Brain microvascular endothelial cell (primary cell): ENCODE data around the gene CHCT1.

Experiments
- DNase-seq: peaks from one replicate; pipeline ENCODE4 v3.0.0-alpha.2; 2020
- H3K27ac ChIP-seq: fragments of 250-450 bp; sonication (Bioruptor Pico); 2 replicates; pipeline ENCODE4 v1.5.1; 2020; ENCODE audit warnings: mild to moderate bottlenecking, moderate library complexity
- H3K27me3 ChIP-seq: fragments of 250-450 bp; sonication (Bioruptor Pico); replicated peaks from 2 replicates; pipeline ENCODE4 v1.5.1; 2020; ENCODE audit warnings: mild to moderate bottlenecking
- H3K36me3 ChIP-seq: fragments of 250-450 bp; sonication (Bioruptor Pico); replicated peaks from 2 replicates; pipeline ENCODE4 v1.5.1; 2020; ENCODE audit warnings: mild to moderate bottlenecking
- H3K4me3 ChIP-seq: 2 replicates; pipeline ENCODE4 v1.5.1; 2011; ENCODE audit warnings: low read depth, mild to moderate bottlenecking, control low read depth, low read length, moderate library complexity
- in situ Hi-C: cut with HindIII; loops from 2 replicates; pipeline ENCODE4 v1.10.0; 2017; ENCODE audit warnings: low sequenced_read_pairs, low pct_ligation_motif_present
- TF ChIP-seq, protein P1 (sequence below): IDR thresholded peaks from 2 replicates; pipeline ENCODE4 v1.5.1; 2011; ENCODE audit warnings: low read depth, mild to moderate bottlenecking, moderate library complexity, low read length, control low read depth, inconsistent platforms; ENCODE audit errors: missing control alignments

CHCT1 gene

DNA sequence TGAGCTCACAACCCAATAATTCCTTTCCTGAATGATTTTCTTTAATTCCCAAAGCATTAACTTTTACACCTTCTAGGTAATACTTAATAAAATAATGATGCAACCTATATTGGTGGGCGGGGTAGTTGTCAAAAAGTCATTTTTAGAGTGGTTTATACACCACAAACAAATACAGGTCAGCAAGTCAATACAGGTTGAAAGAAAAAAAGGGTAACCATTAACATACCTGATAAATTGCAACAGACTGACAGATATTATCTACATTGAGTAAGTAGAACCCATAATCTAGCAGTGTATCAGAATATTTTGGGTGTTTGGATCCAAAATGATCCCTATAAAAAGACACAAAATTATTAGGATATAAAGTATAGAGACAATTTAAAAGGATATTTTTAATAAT, 39.3 kb downstream of the CHCT1 start:
- TF ChIP-seq, protein P1, sequence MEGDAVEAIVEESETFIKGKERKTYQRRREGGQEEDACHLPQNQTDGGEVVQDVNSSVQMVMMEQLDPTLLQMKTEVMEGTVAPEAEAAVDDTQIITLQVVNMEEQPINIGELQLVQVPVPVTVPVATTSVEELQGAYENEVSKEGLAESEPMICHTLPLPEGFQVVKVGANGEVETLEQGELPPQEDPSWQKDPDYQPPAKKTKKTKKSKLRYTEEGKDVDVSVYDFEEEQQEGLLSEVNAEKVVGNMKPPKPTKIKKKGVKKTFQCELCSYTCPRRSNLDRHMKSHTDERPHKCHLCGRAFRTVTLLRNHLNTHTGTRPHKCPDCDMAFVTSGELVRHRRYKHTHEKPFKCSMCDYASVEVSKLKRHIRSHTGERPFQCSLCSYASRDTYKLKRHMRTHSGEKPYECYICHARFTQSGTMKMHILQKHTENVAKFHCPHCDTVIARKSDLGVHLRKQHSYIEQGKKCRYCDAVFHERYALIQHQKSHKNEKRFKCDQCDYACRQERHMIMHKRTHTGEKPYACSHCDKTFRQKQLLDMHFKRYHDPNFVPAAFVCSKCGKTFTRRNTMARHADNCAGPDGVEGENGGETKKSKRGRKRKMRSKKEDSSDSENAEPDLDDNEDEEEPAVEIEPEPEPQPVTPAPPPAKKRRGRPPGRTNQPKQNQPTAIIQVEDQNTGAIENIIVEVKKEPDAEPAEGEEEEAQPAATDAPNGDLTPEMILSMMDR, result no peak
- H3K4me3 ChIP-seq, result no peak overlapping the region
- DNase-seq, result no peak
- in situ Hi-C loops, result no loop called here
- no peak overlapping the region for H3K27ac ChIP-seq
- H3K27me3 ChIP-seq, result no peaks in the 10 kb centered on the region
- peaks cover 64% of the 10 kb centered on the region for H3K36me3 ChIP-seq

DNA sequence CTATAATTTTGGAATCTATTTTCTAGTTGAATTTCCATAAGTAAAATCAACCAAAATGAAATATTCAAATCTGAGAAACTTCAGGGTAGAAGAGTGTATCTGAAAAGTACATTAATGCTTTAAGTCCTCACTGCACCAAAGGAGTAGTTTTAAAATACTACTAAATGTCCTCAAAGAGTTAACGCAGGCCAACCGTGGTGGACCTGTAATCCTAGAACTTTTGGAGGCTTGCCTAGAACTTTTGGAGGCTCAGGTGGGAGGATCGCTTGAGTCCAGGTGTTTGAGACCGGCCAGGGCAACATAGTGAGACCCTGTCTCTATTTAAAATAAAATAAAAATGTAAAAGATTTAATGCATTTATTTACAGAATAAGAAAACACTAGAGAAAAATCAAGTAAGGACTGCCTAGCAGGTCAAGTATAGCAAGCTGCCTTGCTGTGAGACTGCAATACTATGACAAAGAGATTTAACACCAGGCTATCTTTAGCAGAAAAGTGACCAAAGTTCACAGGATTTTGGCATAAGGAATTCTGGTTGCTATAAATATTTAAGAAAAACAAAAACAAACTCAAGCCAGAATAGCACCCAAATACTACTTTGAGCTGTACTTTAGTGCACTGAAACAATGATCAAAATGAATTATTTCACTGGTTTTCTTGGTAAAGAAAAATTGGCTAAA, 41.0 kb downstream of the CHCT1 start:
- Histone ChIP-seq H3K36me3 (peaks cover 64% of the 10 kb centered on the region), H3K27me3 (no peaks in the 10 kb centered on the region), H3K27ac (no peak overlapping the region), H3K4me3 (no peak overlapping the region)
- TF ChIP-seq, protein P1, result no peak
- in situ Hi-C loops, result no loop called here
- DNase-seq, result no peak

DNA sequence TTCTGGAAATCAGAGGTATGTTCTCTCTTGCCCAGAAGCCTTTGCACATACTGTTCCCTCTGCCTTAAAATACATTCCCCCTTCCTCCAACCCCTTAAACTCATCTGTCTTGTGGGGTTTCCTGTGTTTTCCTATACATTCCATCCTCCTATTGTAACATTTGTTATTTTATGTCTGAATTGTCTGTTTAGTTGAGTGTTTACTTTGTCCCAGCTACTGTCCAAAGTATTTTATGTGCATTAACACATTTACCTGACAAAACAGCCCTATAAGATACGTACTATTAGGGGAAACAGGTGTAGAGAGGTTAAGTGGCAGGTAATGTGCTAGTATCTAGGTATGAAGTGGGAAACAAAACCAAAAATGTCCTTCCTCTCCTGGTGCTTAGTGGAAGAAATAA, 42.1 kb downstream of the CHCT1 start:
- peaks cover 57% of the 10 kb centered on the region for H3K36me3 ChIP-seq
- no peak overlapping the region for H3K27ac ChIP-seq
- no peak overlapping the region for H3K4me3 ChIP-seq
- in situ Hi-C loops, result no loop called here
- TF ChIP-seq, protein P1, result no peak
- no peak for DNase-seq
- H3K27me3 ChIP-seq, result no peaks in the 10 kb centered on the region

DNA sequence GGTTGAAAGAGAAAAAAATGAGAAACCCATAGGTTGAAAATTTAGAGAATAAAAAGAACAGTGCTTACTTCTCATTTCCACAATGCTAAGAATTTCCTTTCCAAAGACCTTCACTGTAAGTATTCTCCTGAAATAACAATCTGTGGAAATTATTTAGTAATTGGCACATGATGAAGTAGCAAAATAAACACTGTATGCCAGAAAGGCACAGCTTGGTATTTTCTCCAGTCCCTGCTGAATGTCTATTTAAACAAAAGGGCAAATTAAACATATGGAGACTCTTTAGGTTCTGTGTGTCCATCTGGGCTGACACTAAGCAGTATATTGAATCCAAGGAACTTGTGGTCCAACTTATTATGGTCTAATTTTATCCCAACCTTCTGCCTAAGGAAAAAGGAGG, 46.1 kb downstream of the CHCT1 start:
- in situ Hi-C loops, result no loop called here
- TF ChIP-seq, protein P1, result no peak
- Histone ChIP-seq H3K4me3 (no peak overlapping the region), H3K36me3 (peaks cover 34% of the 10 kb centered on the region), H3K27ac (no peak overlapping the region), H3K27me3 (no peaks in the 10 kb centered on the region)
- DNase-seq, result no peak

DNA sequence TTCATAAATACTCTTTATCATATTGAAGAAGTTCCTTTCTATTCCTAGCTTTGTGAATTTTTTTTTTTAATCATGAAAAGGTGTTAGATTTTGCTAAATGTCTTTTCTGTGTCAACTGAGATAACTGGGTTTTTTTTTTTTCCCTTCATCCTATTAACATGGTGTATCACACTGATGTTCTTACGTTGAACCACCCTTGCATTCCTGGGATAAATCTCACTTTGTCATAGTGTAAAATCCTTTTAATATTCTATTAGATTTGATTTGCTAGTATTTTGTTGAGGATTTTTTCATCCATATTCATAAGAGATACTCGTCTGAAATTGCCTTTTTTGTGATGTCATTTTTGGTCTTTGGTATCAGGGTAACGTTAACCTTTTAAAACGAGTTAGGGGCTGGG, 49.2 kb downstream of the CHCT1 start:
- no peaks in the 10 kb centered on the region for H3K27me3 ChIP-seq
- TF ChIP-seq, protein P1, result no peak
- in situ Hi-C loops, result no loop called here
- DNase-seq, result no peak
- H3K4me3 ChIP-seq, result no peak overlapping the region
- H3K27ac ChIP-seq, result no peak overlapping the region
- H3K36me3 ChIP-seq, result peaks cover 13% of the 10 kb centered on the region

DNA sequence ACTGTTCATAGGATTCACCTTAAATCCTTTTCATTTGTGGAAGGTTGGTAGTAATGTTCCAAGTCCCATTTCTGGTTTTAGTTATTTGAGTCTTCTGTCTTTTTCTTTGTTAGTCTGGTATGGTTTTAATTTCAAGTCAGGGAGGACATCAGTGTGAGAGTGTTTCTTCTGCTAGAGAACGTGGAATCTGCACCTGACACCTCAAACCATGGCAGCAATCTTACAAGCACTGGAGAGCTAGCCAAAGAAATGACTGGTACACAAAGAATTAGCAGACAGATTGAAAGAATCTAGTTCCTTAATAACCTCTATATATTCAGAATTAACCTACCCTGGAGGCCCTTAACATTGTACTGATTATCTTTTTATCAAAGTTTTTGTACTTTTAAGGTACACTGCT, 50.2 kb downstream of the CHCT1 start:
- Histone ChIP-seq H3K27me3 (no peaks in the 10 kb centered on the region), H3K27ac (no peak overlapping the region), H3K4me3 (no peak overlapping the region), H3K36me3 (peaks cover 13% of the 10 kb centered on the region)
- TF ChIP-seq, protein P1, result no peak
- in situ Hi-C loops, result no loop called here
- DNase-seq, result no peak
